Measurements from ENCODE around the gene ZNF433. TPM values are rescaled to one million over a fixed set of nuclear protein-coding genes. Genes with fewer than 3 reads are reported as not detected.
"Not testable (repeated sequence)": the region's sequence is repeated elsewhere in the genome, so short reads cannot be mapped to it uniquely, and the experiment has no call there.

The ZNF433 gene
- total RNA-seq, 2 experiments from 2014 or later, result 2.6 to 2.8 TPM

GRCh38 chr19:12000152-12000981, 35.1 kb downstream of the ZNF433 start:
- Mint-ChIP-seq H3K9me3 (no peaks in the 10 kb centered on the region), H3K27me3 (no peaks in the 10 kb centered on the region), H3K27ac (no peak overlapping the region), H3K4me1 (ENCODE audit: low read depth) (peaks cover 28% of the 10 kb centered on the region), H3K36me3 (ENCODE audit: low read depth) (peaks cover 58% of the 10 kb centered on the region), H3K4me3 (no peak overlapping the region)
- ChIA-PET POLR2A (no interaction called here), CTCF (no interaction called here)
- ATAC-seq (ENCODE audit: poor library complexity) (no peak), DNase-seq (no peak)
- TF ChIP-seq CTCF (IDR thresholded peaks at IDR 0.05), result no peak
- Histone ChIP-seq H3K36me3 (ENCODE audit: insufficient read depth, low read length) (peaks cover 11% of the 10 kb centered on the region), H3K4me1 (ENCODE audit: insufficient read depth, low read length) (peaks cover 10% of the 10 kb centered on the region), H3K27me3 (ENCODE audit: control insufficient read depth in 1 of 2, insufficient read depth in 2 of 2, low read length in 2 of 2) (no peaks in the 10 kb centered on the region), H3K9me3 (ENCODE audit: control insufficient read depth in 1 of 2, insufficient read depth in 1 of 2, low read length in 2 of 2) (peaks cover 0 to 5% of the 10 kb centered on the region in 2 experiments), H3K27ac (ENCODE audit: low read depth in 1 of 2, low read length in 2 of 2) (no peak overlapping the region), H3K4me3 (ENCODE audit: low read length) (no peak overlapping the region)
- intact Hi-C loops (cut with DNase I, micrococcal nuclease), result no loop called here

- DNase-seq (no peak), ATAC-seq (ENCODE audit: poor library complexity) (no peak)
- ChIA-PET POLR2A (no interaction called here), CTCF (interaction anchor here (1.3 kb wide), 1 partner anchor 31 kb away, joined by 3 read pairs; no protein-coding TSS in a partner anchor)
- intact Hi-C loops (cut with DNase I, micrococcal nuclease), result no loop called here
- H3K27ac Mint-ChIP-seq, result no peak overlapping the region
- peaks cover 40% of the 10 kb centered on the region for H3K36me3 Mint-ChIP-seq (ENCODE audit: low read depth)
- TF ChIP-seq CTCF (IDR thresholded peaks at IDR 0.05), result no peak
- H3K27me3 Mint-ChIP-seq, result no peaks in the 10 kb centered on the region
- Histone ChIP-seq H3K27me3 (ENCODE audit: control insufficient read depth in 1 of 2, insufficient read depth in 2 of 2, low read length in 2 of 2) (no peaks in the 10 kb centered on the region), H3K4me1 (ENCODE audit: insufficient read depth, low read length) (peaks cover 9% of the 10 kb centered on the region), H3K4me3 (ENCODE audit: low read length) (no peak overlapping the region), H3K9me3 (ENCODE audit: control insufficient read depth in 1 of 2, insufficient read depth in 1 of 2, low read length in 2 of 2) (no peaks in the 10 kb centered on the region), H3K27ac (ENCODE audit: low read depth in 1 of 2, low read length in 2 of 2) (no peak overlapping the region), H3K36me3 (ENCODE audit: insufficient read depth, low read length) (no peaks in the 10 kb centered on the region)
- H3K9me3 Mint-ChIP-seq, result no peaks in the 10 kb centered on the region
- no peak overlapping the region for H3K4me3 Mint-ChIP-seq
- peaks cover 50% of the 10 kb centered on the region for H3K4me1 Mint-ChIP-seq (ENCODE audit: low read depth)
Measured at GRCh38 chr19:11995174-11995573, 40.3 kb downstream of the ZNF433 start.

DNA sequence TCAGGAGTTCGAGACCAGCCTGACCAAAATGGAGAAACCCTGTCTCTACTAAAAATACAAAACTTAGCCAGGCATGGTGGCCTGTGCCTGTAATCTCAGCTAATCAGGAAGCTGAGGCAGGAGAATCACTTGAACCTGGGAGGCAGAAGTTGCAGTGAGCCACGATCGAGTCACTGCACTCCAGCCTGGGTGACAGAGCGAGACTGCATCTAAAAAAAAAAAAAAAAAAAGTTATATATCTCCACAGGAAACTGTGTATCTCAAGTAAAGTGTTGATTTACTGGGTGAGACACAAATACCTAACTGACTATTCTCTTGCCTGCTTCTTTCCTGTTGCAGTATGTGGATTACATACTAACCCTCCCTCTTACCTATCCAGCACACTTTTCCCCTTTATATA, 43.6 kb downstream of the ZNF433 start:
- POLR2A ChIA-PET; H3K9me3 ChIP-seq (ENCODE audit: control insufficient read depth in 1 of 2, insufficient read depth in 1 of 2, low read length in 2 of 2); H3K36me3 ChIP-seq (ENCODE audit: insufficient read depth, low read length); H3K27ac ChIP-seq (ENCODE audit: low read depth in 1 of 2, low read length in 2 of 2); H3K27me3 Mint-ChIP-seq; H3K27me3 ChIP-seq (ENCODE audit: control insufficient read depth in 1 of 2, insufficient read depth in 2 of 2, low read length in 2 of 2); H3K4me3 Mint-ChIP-seq; DNase-seq; H3K4me3 ChIP-seq (ENCODE audit: low read length); ATAC-seq (ENCODE audit: poor library complexity); H3K9me3 Mint-ChIP-seq: not testable (repeated sequence)
- peak overlapping the region; percentile 10 for H3K27ac Mint-ChIP-seq
- H3K4me1 ChIP-seq (ENCODE audit: insufficient read depth, low read length), result peaks cover 18% of the 10 kb centered on the region
- H3K4me1 Mint-ChIP-seq (ENCODE audit: low read depth), result peaks cover 48% of the 10 kb centered on the region
- H3K36me3 Mint-ChIP-seq (ENCODE audit: low read depth), result peaks cover 29% of the 10 kb centered on the region
- CTCF ChIA-PET, result interaction anchor here (0.8 to 7.2 kb wide), 2 partner anchors 12 to 69 kb away, joined by 3 to 79 read pairs; partner anchors contain the start of gene ZNF700
- intact Hi-C loops (cut with DNase I, micrococcal nuclease), result loop anchor here in 1 of 2 experiments (2.0 kb wide), 1 partner anchor 149 kb away; the partner anchor contains the start of gene ZNF20
